Measurements from ENCODE around the gene GPR173. TPM values are rescaled to one million over a fixed set of nuclear protein-coding genes. Genes with fewer than 3 reads are reported as not detected.

GPR173 gene
- total and polyA plus RNA-seq, 9 of the 15 experiments (the other 6 are each of a cell fraction or from before 2014, with no cell fraction given) = 0.01 TPM; not detected in 8

GRCh38 chrX:53093748-53094581 is 45.4 kb downstream of the GPR173 start, which contains the start of gene KANTR (continued):
- peak; percentile 46 to 71; a peak in 3 of 4 replicates for TF ChIP-seq MNT (conservative IDR thresholded peaks at IDR 0.05)
- no peak for TF ChIP-seq ZNF23 (CRISPR knock-in tag; IDR thresholded peaks at IDR 0.05)
- TF ChIP-seq ZC3H4 (CRISPR knock-in tag; IDR thresholded peaks at IDR 0.05; ENCODE audit: borderline replicate concordance) = no peak
- no peak for TF ChIP-seq ZNF324 (CRISPR knock-in tag; IDR thresholded peaks at IDR 0.05)
- TF ChIP-seq, protein P1, sequence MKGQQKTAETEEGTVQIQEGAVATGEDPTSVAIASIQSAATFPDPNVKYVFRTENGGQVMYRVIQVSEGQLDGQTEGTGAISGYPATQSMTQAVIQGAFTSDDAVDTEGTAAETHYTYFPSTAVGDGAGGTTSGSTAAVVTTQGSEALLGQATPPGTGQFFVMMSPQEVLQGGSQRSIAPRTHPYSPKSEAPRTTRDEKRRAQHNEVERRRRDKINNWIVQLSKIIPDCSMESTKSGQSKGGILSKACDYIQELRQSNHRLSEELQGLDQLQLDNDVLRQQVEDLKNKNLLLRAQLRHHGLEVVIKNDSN (CRISPR knock-in tag; IDR thresholded peaks at IDR 0.05) = peak; percentile 80
- TF ChIP-seq YBX1 (IDR thresholded peaks at IDR 0.05) = no peak
- no peak for TF ChIP-seq HMG20A (CRISPR knock-in tag; conservative IDR thresholded peaks at IDR 0.05)
- TF ChIP-seq ZNF77 (CRISPR knock-in tag; IDR thresholded peaks at IDR 0.05) = no peak
- TF ChIP-seq MBD2 (IDR thresholded peaks at IDR 0.05; ENCODE audit: borderline replicate concordance, low read depth) = peak; percentile 66; the same call in 1 of the 2 replicates
- no peak for TF ChIP-seq ZNF274 (IDR thresholded peaks at IDR 0.05; ENCODE audit: borderline replicate concordance, low read depth, low read length)
- no peak for TF ChIP-seq ZNF655 (CRISPR knock-in tag; IDR thresholded peaks at IDR 0.05)
- no peak for TF ChIP-seq TGIF2 (CRISPR knock-in tag; IDR thresholded peaks at IDR 0.05)
- TF ChIP-seq DMBX1 (CRISPR knock-in tag; IDR thresholded peaks at IDR 0.05; ENCODE audit: borderline replicate concordance) = no peak
- TF ChIP-seq, protein P2, sequence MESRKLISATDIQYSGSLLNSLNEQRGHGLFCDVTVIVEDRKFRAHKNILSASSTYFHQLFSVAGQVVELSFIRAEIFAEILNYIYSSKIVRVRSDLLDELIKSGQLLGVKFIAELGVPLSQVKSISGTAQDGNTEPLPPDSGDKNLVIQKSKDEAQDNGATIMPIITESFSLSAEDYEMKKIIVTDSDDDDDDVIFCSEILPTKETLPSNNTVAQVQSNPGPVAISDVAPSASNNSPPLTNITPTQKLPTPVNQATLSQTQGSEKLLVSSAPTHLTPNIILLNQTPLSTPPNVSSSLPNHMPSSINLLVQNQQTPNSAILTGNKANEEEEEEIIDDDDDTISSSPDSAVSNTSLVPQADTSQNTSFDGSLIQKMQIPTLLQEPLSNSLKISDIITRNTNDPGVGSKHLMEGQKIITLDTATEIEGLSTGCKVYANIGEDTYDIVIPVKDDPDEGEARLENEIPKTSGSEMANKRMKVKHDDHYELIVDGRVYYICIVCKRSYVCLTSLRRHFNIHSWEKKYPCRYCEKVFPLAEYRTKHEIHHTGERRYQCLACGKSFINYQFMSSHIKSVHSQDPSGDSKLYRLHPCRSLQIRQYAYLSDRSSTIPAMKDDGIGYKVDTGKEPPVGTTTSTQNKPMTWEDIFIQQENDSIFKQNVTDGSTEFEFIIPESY (CRISPR knock-in tag; IDR thresholded peaks at IDR 0.05) = no peak
- no peak for TF ChIP-seq SMARCC2 (IDR thresholded peaks at IDR 0.05; ENCODE audit: low read depth)

Data from K562 (cell line).